Testis (tissue), 3 donors: Measurements from ENCODE around the gene KLK11. TPM values are rescaled to one million over a fixed set of nuclear protein-coding genes. Genes with fewer than 3 reads are reported as not detected.

Experiments
- DNase-seq: peaks from one replicate; pipeline ENCODE4 v3.0.0-alpha.2; 2019
- H3K27ac ChIP-seq, 2 donors: fragments of 200-600 bp; sonication (generic); one replicate each; pipeline ENCODE4 v1.5.1; 2019
- H3K27me3 ChIP-seq: fragments of 200-600 bp; sonication (generic); one replicate; pipeline ENCODE4 v1.5.1; 2019
- H3K36me3 ChIP-seq: fragments of 200-600 bp; sonication (generic); one replicate; pipeline ENCODE4 v1.5.1; 2017; ENCODE audit warnings: low read depth; ENCODE audit errors: missing control alignments
- H3K4me1 ChIP-seq: fragments of 200-600 bp; sonication (generic); one replicate; pipeline ENCODE4 v1.5.1; 2019
- H3K4me3 ChIP-seq, 2 donors: fragments of 200-600 bp; sonication (generic); one replicate each; pipeline ENCODE4 v1.5.1; 2017 to 2019
- H3K9me3 ChIP-seq: fragments of 200-600 bp; sonication (generic); one replicate; pipeline ENCODE4 v1.5.1; 2017
- POLR2A ChIP-seq: fragments of 450-650 bp; IDR thresholded peaks from one replicate; pipeline ENCODE4 v1.6.1; 2017; ENCODE audit warnings: antibody characterized with exemption, mild to moderate bottlenecking, moderate library complexity
- WGBS, 2 donors: methylation state at CpG; one replicate each; pipeline ENCODE4 v1.1.5; 2018; 5-methylcytosine and 5-hydroxymethylcytosine counted together
- intact Hi-C: fragments of 100-400 bp; cut with DNase I; formaldehyde crosslinking; loops from one replicate; pipeline ENCODE4 v1.15.1; 2023; ENCODE audit warnings: low total_unique reads
- polyA plus RNA-seq: library from polyadenylated mRNA; stranded (reverse); fragments of 350-450 nt; fragmentation: Illumina TruSeq; extraction: RNeasy Lipid Tissue Mini Kit (QIAGEN cat#74804); gene quantifications from one replicate; pipeline ENCODE4 v1.2.3, GENCODE V29; 2014; ENCODE audit warnings: low read depth, low replicate concordance; ENCODE audit not compliant: insufficient read depth
- total RNA-seq, 2 donors: library from RNA; depleted of rRNA; stranded (reverse); fragments of >200 nt; gene quantifications; one replicate each; pipeline ENCODE4 v1.2.3, GENCODE V29; 2016
- TF ChIP-seq, protein P1 (sequence below), 3 experiments: fragments of 450-650 bp in 2 of 3; fragments of 200-600 bp in 1 of 3; sonication (generic) in 1 of 3; IDR thresholded peaks; one replicate each; pipeline ENCODE4 v1.5.1; 2016 to 2019; ENCODE audit warnings: antibody characterized with exemption in 3 of 3, mild to moderate bottlenecking in 2 of 3, moderate library complexity in 1 of 3

KLK11 gene
- total and polyA plus RNA-seq, 3 donors from 2014 or later: 16.8 to 46.3 (median 41.1) TPM

DNA sequence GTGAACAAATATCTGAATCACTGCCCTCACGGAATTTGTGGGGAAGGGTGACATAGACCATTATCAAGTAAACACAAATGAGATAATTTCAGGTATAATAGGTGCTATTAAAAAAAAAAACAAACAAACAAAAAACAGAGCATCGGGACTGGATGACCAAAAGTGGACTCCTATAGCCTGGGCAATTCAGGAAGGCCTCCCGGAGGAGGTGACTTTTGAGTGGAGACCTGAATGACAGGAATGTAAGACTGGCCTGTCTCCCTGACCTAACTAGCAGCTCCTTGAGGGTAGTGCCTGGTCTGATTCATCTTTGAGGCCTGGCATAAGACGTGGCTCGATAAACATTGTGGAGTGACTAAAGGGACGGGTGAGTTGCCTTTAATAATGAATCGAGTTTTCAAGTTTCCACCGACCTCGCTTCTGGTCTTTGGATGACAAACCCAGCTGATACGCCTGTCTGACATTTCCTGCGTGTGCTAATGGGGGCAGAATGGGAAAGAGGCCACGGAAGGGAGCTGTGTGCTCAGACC is 13.7 kb downstream of the KLK11 start:
- TF ChIP-seq, protein P1, sequence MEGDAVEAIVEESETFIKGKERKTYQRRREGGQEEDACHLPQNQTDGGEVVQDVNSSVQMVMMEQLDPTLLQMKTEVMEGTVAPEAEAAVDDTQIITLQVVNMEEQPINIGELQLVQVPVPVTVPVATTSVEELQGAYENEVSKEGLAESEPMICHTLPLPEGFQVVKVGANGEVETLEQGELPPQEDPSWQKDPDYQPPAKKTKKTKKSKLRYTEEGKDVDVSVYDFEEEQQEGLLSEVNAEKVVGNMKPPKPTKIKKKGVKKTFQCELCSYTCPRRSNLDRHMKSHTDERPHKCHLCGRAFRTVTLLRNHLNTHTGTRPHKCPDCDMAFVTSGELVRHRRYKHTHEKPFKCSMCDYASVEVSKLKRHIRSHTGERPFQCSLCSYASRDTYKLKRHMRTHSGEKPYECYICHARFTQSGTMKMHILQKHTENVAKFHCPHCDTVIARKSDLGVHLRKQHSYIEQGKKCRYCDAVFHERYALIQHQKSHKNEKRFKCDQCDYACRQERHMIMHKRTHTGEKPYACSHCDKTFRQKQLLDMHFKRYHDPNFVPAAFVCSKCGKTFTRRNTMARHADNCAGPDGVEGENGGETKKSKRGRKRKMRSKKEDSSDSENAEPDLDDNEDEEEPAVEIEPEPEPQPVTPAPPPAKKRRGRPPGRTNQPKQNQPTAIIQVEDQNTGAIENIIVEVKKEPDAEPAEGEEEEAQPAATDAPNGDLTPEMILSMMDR (IDR thresholded peaks at IDR 0.05): no peak
- no peak for TF ChIP-seq POLR2A
- intact Hi-C loops: no loop called here
- no peak for DNase-seq
- no peaks in the 10 kb centered on the region for H3K36me3 ChIP-seq
- no peaks in the 10 kb centered on the region for H3K4me1 ChIP-seq
- no peak overlapping the region for H3K4me3 ChIP-seq
- WGBS, 2 donors: 78 to 89% methylated on average over 12 of the region's 12 CpGs
- H3K27ac ChIP-seq: no peak overlapping the region
- no peaks in the 10 kb centered on the region for H3K27me3 ChIP-seq
- no peaks in the 10 kb centered on the region for H3K9me3 ChIP-seq

- intact Hi-C loops: no loop called here
- DNase-seq: no peak
- TF ChIP-seq POLR2A: no peak
- TF ChIP-seq, protein P1 (IDR thresholded peaks at IDR 0.05): no peak
- no peak overlapping the region for H3K27ac ChIP-seq
- no peaks in the 10 kb centered on the region for H3K27me3 ChIP-seq
- H3K4me3 ChIP-seq: no peak overlapping the region
- H3K9me3 ChIP-seq: no peaks in the 10 kb centered on the region
- H3K36me3 ChIP-seq: no peaks in the 10 kb centered on the region
- no peaks in the 10 kb centered on the region for H3K4me1 ChIP-seq
- 79 to 81% methylated on average over 4 of the region's 4 CpGs for WGBS, 2 donors
Observed at GRCh38 chr19:51010066-51010795, 16.2 kb downstream of the KLK11 start.

GRCh38 chr19:51009061-51009891 is 17.1 kb downstream of the KLK11 start:
- intact Hi-C loops: no loop called here
- TF ChIP-seq POLR2A: no peak
- 71 to 78% methylated on average over 17 to 19 of the region's 19 CpGs for WGBS, 2 donors
- no peaks in the 10 kb centered on the region for H3K9me3 ChIP-seq
- H3K4me3 ChIP-seq: no peak overlapping the region
- H3K27me3 ChIP-seq: no peaks in the 10 kb centered on the region
- no peaks in the 10 kb centered on the region for H3K36me3 ChIP-seq
- no peak overlapping the region for H3K27ac ChIP-seq
- H3K4me1 ChIP-seq: no peaks in the 10 kb centered on the region
- DNase-seq: no peak

GRCh38 chr19:51007488-51007887 is 18.9 kb downstream of the KLK11 start:
- Histone ChIP-seq H3K36me3 (no peaks in the 10 kb centered on the region), H3K4me3 (no peak overlapping the region), H3K9me3 (no peaks in the 10 kb centered on the region), H3K27me3 (no peaks in the 10 kb centered on the region), H3K4me1 (no peaks in the 10 kb centered on the region), H3K27ac (no peak overlapping the region)
- DNase-seq: no peak
- intact Hi-C loops: no loop called here
- 72 to 84% methylated on average over 3 of the region's 3 CpGs for WGBS, 2 donors
- no peak for TF ChIP-seq POLR2A
- TF ChIP-seq, protein P1 (IDR thresholded peaks at IDR 0.05): no peak

DNA sequence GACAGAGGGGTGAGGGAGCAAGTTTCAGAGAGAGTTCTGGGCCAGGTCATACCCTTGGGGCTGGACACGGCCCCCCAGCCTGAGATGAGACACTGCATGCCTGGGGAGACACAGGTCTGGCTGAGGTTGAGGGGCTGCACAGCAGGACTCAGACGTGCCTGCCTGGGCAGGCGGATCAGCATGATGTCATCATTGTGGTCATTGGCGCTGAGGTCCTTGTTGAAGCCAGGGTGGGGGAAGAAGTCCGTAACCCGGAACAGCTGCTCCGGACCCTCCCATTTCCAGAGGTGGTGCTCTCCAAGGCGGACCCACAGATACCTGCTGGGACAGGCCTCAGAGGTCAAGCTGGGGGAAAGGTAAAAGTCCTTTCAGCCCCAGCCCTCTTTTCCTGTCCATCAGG is 20.0 kb downstream of the KLK11 start:
- WGBS, 2 donors: 62 to 66% methylated on average over 7 to 8 of the region's 8 CpGs

More for the DNA sequence above, 20.0 kb downstream of the KLK11 start:
- H3K4me1 ChIP-seq: no peaks in the 10 kb centered on the region
- no peak overlapping the region for H3K27ac ChIP-seq
- no peak for DNase-seq
- H3K9me3 ChIP-seq: no peaks in the 10 kb centered on the region
- no peaks in the 10 kb centered on the region for H3K36me3 ChIP-seq
- no peak overlapping the region for H3K4me3 ChIP-seq
- H3K27me3 ChIP-seq: no peaks in the 10 kb centered on the region
- intact Hi-C loops: no loop called here
- TF ChIP-seq, protein P1 (IDR thresholded peaks at IDR 0.05): no peak
- TF ChIP-seq POLR2A: no peak
